GM23338 (cell line): Measurements from ENCODE around the gene LIX1.

ENCODE experiments used
- EZH2 ChIP-seq: fragments of 200-600 bp; sonication (generic); IDR thresholded peaks from one replicate; pipeline ENCODE4 v1.8.0; 2017; ENCODE audit warnings: antibody characterized with exemption, mild to moderate bottlenecking, low read depth; ENCODE audit not compliant: unreplicated experiment
- NANOG ChIP-seq: IDR thresholded peaks from 2 replicates; pipeline ENCODE4 v1.6.1; 2016; ENCODE audit warnings: antibody characterized with exemption, borderline replicate concordance
- POLR2AphosphoS5 ChIP-seq: IDR thresholded peaks from 2 replicates; pipeline ENCODE4 v1.6.1; 2016; ENCODE audit warnings: antibody characterized with exemption, low read depth
- ZNF114 ChIP-seq: fragments of 250-450 bp; sonication (Bioruptor Pico); IDR thresholded peaks from 2 replicates; pipeline ENCODE4 v1.5.0; 2020; ENCODE audit warnings: mild to moderate bottlenecking, moderate library complexity
- TF ChIP-seq, protein P1 (sequence below), 2 experiments: fragments of 200-600 bp in 1 of 2; sonication (generic) in 1 of 2; conservative IDR thresholded peaks; 2 replicates each; pipeline versions ENCODE4 v1.5.1 to v1.6.1; 2016 to 2017; ENCODE audit warnings: antibody characterized with exemption in 2 of 2, low read depth in 2 of 2, mild to moderate bottlenecking in 2 of 2, moderate library complexity in 1 of 2

DNA sequence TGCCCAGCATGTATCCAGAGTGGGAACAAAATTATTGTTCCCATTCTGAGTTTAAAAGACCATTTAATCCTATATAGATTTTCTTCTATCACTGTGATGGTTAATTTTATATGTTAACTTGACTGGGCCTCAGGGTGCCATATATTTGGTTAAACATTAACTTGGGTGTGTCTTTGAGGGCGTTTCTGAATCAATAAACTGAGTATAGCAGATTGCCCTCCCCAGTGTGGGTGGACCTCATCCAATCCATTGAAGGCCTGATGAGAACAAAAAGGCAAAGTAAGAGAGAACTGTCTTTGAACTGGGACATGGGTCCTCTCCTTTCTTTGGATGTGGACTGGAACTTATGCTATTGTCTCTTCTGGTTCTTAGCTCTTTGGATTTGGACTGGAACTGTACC lies 23.3 kb upstream of the LIX1 start:
- TF ChIP-seq EZH2 (no peak), POLR2AphosphoS5 (no peak), ZNF114 (CRISPR knock-in tag) (no peak), NANOG (no peak)
- TF ChIP-seq, protein P1, sequence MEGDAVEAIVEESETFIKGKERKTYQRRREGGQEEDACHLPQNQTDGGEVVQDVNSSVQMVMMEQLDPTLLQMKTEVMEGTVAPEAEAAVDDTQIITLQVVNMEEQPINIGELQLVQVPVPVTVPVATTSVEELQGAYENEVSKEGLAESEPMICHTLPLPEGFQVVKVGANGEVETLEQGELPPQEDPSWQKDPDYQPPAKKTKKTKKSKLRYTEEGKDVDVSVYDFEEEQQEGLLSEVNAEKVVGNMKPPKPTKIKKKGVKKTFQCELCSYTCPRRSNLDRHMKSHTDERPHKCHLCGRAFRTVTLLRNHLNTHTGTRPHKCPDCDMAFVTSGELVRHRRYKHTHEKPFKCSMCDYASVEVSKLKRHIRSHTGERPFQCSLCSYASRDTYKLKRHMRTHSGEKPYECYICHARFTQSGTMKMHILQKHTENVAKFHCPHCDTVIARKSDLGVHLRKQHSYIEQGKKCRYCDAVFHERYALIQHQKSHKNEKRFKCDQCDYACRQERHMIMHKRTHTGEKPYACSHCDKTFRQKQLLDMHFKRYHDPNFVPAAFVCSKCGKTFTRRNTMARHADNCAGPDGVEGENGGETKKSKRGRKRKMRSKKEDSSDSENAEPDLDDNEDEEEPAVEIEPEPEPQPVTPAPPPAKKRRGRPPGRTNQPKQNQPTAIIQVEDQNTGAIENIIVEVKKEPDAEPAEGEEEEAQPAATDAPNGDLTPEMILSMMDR (conservative IDR thresholded peaks at IDR 0.05; ENCODE audit: low read depth in 2 of 2), result no peak
